GM18868 (cell line): ENCODE measurements around the gene DLGAP1.

Experiments
- ATAC-seq: cut with Tn5 transposase; IDR thresholded peaks from one replicate; pipeline ENCODE4 v1.9.1; 2021; ENCODE audit warnings: mild to moderate bottlenecking, moderate library complexity; ENCODE audit not compliant: unreplicated experiment

DLGAP1 gene

GRCh38 chr18:3649633-3650426 is 805.3 kb downstream of the DLGAP1 start:
- no peak for ATAC-seq

- no peak for ATAC-seq
These were observed 805.9 kb downstream of the DLGAP1 start for GRCh38 chr18:3649135-3649632.

- ATAC-seq: no peak
These were observed 806.5 kb downstream of the DLGAP1 start for GRCh38 chr18:3648641-3649040.

GRCh38 chr18:3648200-3648599 is 806.9 kb downstream of the DLGAP1 start:
- no peak for ATAC-seq

- ATAC-seq: no peak
These were observed 807.5 kb downstream of the DLGAP1 start for GRCh38 chr18:3647636-3648035.

GRCh38 chr18:3645384-3646156 is 809.5 kb downstream of the DLGAP1 start:
- no peak for ATAC-seq

GRCh38 chr18:3634250-3634939 is 820.7 kb downstream of the DLGAP1 start:
- no peak for ATAC-seq

- ATAC-seq: no peak
These were observed 823.2 kb downstream of the DLGAP1 start for GRCh38 chr18:3631887-3632286.

- no peak for ATAC-seq
These were observed 828.1 kb downstream of the DLGAP1 start for GRCh38 chr18:3626929-3627458.

GRCh38 chr18:3625742-3626091 is 829.4 kb downstream of the DLGAP1 start:
- no peak for ATAC-seq

- peak; percentile 82 for ATAC-seq
These were observed 830.0 kb downstream of the DLGAP1 start for GRCh38 chr18:3624935-3625741.

- no peak for ATAC-seq
These were observed 830.6 kb downstream of the DLGAP1 start for GRCh38 chr18:3624546-3624934.

GRCh38 chr18:3623769-3624545 is 831.1 kb downstream of the DLGAP1 start:
- no peak for ATAC-seq

- ATAC-seq: no peak
These were observed 834.7 kb downstream of the DLGAP1 start for GRCh38 chr18:3620146-3621119.

- no peak for ATAC-seq
These were observed 835.4 kb downstream of the DLGAP1 start for GRCh38 chr18:3619746-3620145.

GRCh38 chr18:3619222-3619621 is 835.9 kb downstream of the DLGAP1 start:
- ATAC-seq: no peak

- no peak for ATAC-seq
These were observed 838.4 kb downstream of the DLGAP1 start for GRCh38 chr18:3616744-3617143.

- ATAC-seq: no peak
These were observed 839.0 kb downstream of the DLGAP1 start for GRCh38 chr18:3616142-3616541.
